Measurements from ENCODE around the gene ZNF439.
"Not testable (repeated sequence)": the region's sequence is repeated elsewhere in the genome, so short reads cannot be mapped to it uniquely, and the experiment has no call there.

ZNF439 gene

DNA sequence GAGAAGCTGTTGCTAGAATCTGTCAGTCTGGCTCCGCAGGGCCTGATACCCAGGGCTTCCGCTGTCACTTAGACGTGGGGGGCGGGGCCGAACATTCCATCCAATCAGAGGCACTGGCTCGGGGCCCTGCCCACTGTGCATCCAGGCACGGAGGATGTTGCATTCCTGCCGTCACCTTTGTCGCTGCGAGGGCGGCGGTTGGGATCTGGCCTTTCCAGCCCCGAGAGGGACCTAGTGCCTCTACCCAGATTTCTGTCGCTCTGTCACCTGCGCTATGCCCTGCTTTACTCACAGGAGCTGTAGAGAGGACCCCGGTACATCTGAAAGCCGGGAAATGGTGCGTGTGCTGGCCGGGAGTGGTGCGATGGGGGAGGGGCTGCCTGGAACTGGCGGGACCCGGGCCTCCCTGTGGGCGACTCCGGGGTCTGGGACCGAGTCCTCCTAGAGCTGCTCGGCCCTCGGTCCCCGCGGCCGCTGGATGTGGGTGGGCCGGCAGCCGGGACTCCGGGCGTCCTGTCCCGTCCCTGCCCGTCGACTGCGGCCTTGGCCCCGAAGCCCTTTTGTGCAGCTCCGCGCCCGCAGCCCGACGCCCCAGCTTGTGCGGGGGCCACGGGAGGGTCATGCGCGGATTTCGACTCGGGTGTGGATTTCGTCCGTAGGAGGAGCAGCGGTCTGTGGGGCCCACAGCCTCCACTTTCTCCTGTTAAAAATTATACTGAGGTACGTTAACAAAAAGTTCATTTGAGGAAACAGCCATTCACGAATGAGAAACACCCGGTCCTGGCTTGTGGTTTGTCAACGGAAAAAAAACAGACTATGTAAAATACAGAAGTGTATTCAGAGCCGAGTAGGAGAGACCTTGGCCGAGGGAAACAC, at the start of gene ZNF439:
ZNF439 (plus strand) TSS at position 133 of the 876 bp plus-strand sequence; CDS start at position 275, 142 bp downstream.
- peak; percentile 82 for DNase-seq

DNA sequence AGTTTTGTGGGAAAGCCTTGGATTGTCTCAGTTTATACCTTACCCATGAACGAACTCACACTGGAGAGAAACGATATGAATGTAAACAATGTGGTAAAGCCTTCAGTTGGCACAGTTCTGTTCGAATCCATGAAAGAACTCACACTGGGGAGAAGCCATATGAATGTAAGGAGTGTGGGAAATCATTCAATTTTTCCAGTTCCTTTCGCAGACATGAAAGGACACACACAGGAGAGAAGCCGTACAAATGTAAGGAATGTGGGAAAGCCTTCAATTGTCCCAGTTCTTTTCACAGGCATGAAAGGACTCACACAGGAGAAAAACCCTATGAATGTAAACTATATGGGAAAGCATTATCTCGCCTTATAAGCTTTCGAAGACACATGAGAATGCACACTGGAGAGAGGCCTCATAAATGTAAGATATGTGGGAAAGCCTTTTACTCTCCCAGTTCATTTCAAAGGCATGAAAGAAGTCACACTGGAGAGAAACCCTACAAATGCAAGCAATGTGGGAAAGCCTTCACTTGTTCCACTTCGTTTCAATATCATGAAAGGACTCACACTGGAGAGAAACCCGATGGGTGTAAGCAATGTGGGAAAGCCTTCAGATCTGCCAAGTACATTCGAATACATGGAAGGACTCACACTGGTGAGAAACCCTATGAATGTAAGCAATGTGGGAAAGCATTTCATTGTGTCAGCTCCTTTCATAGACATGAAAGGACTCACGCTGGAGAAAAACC, 42.0 kb upstream of the ZNF439 start:
- DNase-seq = no peak

DNA sequence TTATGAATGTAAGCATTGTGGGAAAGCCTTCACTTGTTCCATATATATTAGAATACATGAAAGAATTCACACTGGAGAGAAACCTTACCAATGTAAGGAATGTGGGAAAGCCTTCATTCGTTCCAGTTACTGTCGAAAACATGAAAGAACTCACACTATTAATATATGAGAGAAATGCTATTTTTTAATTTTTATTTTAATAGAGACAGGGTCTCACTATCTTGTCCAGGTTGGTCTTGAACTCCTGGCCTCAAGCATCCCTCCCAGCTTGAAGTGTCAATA, 41.5 kb upstream of the ZNF439 start:
- DNase-seq = no peak

DNA sequence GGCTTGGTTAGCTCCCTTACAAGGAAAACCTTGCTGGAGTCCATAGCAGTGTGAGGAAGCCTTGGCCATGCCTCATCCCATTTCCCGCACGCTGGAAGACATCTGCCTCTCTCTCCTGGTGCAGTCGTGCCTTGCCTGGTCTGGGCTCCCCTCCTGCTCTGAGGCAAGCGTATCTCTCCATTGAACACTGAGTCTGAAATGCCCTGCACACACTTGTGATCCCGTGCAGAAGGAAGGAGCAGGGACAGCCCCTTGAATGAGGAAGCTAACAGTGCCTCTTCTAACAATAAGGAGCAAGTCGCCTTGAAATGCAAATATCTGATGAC, 34.9 kb upstream of the ZNF439 start:
- DNase-seq = no peak

DNA sequence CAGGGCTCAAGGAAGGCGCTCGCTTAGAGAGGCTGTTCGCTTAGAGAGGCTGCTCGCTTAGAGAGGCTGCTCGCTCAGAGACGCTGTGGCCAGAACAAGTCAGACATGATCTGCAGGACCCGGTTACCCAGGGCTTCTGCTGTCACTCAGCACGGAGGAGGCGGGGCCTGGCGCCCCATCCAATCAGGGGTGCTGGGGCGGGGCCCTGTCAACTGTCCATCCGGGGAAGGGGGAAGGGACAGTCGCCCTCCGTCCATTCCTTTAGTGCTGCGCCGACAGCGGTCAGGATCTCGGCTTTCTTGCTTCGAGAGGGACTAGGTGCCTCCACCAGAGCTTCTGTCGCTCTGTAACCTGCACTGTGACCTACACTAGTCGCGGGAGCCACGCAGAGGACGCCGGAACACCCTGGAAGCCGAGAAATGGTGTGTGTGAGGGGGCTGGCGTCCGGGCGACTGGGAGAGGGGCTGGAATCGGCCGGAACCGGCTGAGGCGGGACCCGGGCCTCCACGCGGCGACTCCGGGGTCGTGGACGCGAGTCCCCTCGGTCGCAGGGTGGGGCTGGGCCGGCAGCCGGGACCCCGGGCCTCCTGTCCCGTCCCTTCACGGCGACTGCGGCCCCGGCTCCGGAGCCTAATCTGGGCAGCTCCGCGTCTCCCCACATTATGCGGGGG, 34.4 kb upstream of the ZNF439 start, which contains the start of gene ZNF440:
ZNF440 (plus strand) TSS at position 245 of the 671 bp plus-strand sequence; CDS start at position 420, 175 bp downstream.
- peak; percentile 83 for DNase-seq

DNA sequence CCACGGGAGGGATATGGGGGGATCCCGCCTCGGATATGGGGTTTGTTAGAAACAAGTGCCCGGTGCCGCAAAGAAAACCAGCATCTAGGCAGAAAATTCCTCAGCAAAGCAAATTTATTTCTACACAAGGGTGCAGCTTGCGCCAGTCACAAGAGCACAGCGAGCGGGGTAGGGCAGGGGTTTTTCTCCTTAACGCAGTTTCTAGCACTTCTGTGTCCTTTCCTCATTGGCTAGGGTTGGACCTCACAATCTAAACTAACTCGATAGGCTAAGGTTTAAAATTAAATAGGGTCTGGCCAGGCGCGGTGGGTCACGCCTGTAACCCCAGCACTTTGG, 33.9 kb upstream of the ZNF439 start:
- DNase-seq = no peak

DNA sequence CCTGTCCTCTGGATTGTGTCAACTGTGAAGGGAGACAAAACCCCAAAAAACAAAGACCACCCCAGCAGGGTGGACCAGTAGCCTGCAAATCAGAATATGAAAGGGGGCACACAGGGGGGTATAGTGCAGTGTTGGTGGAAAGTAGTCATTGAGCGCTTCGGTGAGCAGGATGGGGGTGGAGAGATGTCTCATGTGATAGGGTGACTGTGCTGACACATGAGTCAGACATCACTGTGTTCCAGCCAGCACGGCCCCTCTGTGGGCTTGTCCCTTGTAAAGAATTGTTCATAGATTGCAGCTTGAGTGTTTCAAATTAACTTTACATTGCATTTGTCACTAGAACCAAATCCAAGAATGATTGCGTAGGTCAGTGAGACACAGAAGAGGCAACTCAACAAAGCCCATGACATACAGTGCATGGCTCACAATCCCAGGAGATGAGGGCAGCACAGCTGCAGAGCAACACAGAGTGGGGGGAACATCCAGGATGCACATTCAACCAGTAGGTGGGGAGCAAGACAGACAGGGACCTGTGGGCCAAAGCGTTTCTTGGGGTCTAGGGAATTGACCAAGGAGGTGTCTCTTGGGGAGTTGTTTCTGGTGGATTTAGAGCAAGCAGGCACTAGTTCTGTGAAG, 26.9 kb upstream of the ZNF439 start:
- DNase-seq = no peak

DNA sequence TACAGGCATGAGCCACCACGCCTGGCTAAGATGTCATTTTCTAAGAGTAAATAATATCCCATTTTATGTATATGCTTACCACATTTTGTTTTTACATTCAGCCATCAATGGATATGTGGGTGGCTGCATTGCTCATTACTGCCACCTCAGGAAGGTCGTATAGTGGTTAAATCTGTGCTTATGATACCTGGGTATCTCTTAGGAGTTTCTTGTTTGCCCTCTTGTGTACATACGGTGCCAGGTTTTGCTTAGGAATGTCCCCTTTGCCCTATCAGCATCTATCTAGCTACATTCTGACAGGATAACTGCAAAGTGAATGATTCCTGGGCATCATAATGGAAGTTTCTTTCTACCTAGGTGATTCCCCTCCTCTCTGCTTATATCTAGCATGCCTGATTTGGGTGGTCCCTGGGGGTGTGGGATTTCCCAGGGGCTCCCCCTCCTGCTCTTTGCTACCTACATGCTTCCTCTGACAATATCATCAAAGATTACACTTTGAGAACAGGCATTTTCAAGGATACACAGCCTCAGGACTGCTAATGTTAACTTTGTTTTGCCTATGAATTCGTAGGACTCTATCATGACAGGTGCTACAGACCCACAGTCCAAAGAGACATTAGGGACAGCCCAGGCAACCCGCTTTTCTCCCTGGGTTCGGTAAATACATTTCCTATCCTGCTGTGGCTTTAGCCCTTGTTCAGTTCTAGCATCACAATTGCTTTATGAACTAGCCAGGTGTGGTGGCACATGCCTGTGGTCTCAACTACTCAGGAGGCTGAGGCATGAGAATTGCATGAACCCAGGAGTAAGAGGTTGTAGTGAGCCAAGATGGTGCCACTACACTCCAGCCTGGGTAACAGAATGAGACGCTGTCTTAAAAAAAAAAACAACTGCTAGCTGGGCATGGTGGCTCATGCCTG, 19.3 kb upstream of the ZNF439 start:
- not testable (repeated sequence) for DNase-seq

DNA sequence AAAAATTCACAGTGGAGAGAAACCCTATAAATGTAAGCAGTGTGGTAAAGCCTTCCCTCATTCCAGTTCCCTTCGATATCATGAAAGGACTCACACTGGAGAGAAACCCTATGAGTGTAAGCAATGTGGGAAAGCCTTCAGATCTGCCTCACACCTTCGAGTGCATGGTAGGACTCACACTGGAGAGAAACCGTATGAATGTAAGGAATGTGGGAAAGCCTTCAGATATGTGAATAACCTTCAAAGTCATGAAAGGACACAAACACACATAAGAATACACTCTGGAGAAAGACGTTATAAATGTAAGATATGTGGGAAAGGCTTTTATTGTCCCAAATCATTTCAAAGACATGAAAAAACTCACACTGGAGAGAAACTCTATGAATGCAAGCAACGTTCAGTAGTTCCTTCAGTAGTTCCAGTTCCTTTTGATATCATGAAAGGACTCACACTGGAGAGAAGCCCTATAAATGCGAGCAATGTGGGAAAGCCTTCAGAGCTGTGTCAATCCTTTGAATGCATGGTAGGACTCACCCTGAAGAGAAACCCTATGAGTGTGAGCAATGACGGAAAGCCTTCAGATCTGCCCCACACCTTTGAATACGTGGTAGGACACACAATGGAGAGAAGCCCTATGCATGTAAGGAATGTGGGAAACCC, 16.1 kb upstream of the ZNF439 start:
- DNase-seq = no peak

DNA sequence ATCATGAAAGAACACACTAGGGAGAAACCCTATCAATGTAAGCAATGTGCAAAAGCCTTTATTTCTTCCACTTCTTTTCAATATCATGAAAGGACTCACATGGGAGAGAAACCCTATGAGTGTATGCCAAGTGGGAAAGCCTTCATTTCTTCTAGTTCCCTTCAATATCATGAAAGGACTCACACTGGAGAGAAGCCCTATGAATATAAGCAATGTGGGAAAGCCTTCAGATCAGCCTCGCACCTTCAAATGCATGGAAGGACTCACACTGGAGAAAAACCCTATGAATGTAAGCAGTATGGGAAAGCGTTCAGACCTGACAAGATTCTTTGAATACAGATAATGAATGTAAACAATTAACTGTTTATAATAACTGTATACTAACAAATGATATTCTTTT, 15.0 kb upstream of the ZNF439 start:
- no peak for DNase-seq

DNA sequence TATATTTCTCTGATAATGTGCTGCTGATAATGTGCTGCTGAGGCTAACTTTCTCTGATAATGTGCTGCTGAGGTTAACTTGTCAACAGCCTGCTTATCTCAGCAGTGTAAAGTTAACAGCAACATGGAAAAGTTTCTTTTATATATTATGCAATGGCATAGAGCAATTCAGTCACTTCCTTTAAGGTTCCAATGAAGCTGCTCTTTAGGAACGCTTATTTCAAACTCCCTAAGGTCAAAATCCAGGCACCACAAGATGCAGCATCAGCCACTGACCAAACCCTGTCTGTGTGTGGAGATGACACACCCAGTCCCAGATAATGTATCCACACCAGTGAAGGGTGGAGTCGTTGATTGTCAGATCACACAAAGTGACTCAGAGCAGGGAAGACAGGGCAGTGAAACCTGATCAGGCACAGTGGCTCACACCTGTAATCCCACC, 12.9 kb upstream of the ZNF439 start:
- not testable (repeated sequence) for DNase-seq

DNA sequence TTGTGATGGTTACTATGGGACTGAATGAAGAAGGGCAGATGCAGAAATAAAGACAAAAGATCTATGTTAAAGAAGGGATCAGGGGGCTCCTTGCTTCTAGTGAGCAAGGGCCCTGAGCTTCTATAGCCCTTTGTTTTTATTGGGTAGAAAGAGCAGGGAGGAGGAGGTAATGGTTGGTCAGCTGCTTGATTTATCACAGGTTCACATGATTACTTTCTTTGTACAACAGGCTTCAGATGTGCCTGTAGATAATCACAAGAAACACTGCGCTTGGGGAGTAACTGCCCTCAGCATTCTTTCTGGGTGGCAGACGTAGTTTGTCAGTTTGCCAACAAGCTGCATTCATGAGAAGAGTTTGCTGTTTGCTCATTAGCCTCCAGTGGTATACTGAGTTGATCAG, 4.8 kb upstream of the ZNF439 start:
- no peak for DNase-seq

DNA sequence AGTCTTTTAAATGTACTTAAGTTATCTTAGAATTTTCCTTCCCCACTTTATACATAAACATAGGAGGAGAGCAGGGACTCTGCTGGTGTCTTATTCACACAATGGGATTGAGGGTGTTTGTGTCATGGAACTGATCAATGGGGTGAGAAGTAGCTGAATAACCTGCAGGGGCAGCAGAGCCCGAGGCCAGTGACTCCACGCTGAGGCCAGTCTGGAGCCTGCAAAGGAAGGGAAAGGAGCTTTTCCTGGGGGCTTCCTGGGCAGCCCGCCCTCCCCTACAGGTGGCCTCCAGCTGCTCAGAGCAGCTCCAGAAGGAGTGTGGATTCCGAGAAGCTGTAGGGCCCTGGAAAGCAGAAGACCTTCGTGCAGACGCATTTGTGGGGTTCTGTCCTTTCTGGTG, 911 bp upstream of the ZNF439 start:
- not testable (repeated sequence) for DNase-seq

DNA sequence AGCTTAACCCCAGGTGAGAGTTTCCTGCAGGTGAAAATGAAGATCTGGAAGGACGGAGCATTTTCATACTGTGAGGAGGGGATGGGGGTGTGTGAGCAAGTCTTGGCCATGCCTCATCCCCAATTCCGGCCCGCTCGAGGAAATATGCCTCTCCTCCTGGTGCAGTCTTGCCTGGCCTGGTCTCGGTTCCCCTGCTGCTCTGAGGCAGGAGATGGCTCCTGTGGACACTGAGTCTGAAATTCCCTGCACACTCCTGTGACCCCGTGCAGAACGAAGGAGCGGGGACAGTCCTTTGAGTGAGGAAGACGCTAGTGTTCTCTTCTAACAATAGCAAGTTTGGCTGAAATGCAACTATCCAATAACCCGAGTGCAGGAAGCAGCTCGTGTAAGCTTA, 329 bp upstream of the ZNF439 start:
- DNase-seq = no peak

DNA sequence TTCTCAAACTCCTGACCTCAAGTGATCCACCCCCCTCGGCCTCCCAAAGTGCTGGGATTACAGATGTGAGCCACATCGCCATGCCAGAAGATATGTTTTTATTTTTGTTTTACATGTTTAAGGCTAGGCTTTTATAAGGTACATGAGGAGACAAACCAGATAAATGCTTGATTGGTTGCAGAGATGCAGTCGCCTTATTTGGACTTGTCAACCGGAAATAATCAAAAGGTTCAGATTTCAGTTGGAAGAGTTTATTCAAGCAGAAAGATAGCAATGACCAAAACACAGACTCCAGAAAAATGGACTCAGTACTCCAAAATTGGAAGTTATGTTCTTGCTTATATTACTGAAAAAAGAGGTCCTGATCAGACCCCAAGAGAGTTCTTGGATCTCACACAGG, 1.8 kb downstream of the ZNF439 start:
- DNase-seq = not testable (repeated sequence)

DNA sequence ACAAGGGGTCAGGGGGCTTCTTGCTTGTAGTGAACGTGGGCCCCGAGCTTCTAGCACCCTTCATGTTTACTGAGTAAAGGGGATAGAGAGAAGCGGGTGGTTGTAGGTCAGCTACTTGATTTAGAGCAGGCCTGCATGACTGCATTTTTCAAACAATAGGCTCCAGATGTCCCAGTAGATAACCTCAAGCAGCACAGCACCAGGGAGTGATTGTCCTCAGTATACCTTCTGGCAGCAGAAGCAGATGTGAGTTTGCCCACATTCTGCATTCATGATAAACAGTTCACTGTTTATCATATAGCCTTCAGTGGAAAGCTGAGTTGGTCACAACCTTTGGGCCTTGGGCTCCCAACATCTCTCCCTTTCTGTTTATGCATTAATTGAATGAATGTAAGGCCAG, 4.8 kb downstream of the ZNF439 start:
- DNase-seq = no peak

DNA sequence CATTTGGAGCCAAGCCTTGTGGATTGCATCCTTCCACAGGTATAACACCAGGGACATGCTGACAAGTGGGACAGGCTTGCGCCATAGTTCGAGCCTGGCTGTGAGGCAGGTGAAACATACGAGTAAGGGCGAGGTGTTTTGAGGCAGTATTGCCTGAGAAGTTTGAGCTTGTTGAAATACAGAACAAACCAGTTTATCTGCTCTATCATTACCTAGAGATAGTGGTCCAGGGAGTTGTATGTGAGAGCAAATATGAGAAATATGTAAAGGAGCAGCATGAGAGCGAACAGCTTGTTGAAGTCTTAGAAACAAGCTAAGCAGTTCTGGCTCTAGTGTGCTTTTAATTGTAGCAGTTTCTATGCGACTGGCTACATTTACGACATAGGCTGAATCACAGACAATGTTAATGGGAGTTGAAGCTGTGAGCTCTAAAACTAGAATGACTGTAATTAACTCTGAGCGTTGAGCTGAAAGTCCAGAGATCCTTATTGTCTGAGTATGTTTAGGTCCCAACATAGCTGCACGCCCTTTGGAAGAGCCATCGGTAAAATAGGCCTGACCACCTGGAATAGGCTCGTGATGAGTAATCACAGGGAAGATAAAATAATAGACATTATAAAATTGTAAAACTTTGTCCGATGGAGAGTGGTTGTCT, 8.2 kb downstream of the ZNF439 start:
- DNase-seq = no peak

DNA sequence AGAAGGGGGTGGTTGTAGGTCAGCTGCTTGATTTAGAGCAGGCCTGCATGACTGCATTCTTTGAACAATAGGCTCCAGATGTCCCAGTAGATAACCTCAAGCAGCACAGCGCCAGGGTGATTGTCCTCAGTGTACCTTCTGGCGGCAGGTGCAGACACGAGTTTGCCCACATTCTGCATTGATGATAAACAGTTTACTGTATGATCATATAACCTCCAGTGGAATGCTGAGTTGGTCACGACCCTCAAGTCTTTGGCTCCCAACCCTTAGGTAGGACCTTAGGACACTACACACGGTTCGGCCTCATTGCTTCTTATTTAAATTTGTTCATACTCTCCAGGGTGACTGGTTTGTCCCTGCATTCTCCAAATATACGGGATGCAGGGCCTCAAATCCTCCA, 12.2 kb downstream of the ZNF439 start:
- no peak for DNase-seq

DNA sequence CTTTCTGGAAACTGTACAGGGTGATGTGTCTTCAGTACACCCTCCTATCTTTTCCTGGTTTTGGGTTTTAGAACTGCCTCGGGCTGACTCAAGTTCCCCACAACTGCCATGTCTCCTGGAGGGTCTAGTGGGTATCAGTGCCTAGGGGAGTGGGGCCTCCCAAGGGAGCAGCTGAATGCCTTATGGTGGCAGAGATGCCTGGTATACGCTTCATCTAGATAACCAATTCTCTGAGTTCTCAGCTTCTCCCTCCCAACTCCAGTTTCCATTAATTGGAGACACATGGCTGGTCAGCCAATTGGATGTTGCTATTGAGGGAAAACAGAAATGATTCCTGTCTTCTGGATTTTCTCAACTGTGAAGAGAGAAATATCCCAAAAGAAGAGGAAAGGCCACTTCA, 12.8 kb downstream of the ZNF439 start:
- no peak for DNase-seq

DNA sequence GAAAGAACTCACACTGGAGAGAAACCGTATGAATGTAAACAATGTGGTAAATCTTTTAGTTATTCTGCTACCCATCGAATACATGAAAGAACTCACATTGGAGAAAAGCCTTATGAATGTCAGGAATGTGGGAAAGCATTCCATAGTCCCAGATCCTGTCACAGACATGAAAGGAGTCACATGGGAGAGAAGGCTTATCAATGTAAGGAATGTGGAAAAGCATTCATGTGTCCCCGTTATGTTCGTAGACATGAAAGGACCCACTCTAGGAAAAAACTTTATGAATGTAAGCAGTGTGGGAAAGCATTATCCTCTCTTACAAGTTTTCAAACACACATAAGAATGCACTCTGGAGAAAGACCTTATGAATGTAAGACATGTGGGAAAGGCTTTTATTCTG, 19.2 kb downstream of the ZNF439 start:
- DNase-seq = not testable (repeated sequence)

DNA sequence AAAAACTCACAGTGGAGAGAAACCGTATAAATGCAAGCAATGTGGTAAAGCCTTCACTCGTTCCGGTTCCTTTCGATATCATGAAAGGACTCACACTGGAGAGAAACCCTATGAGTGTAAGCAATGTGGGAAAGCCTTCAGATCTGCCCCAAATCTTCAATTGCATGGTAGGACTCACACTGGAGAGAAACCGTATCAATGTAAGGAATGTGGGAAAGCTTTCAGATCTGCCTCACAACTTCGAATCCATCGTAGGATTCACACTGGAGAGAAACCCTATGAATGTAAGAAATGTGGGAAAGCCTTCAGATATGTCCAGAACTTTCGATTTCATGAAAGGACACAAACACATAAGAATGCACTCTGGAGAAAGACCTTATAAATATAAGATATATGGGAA, 19.7 kb downstream of the ZNF439 start:
- no peak for DNase-seq
